NCI-H2227 (cell line): ENCODE data around the gene SYNJ2.

Experiments
- DNase-seq: peaks from one replicate; lab custom pipeline; 2025; ENCODE audit not compliant: unreplicated experiment; lab: John Stamatoyannopoulos, UW

Gene SYNJ2

GRCh38 chr6:158010591-158011477, 29.2 kb downstream of the SYNJ2 start:
- DNase-seq: no peak

GRCh38 chr6:158011478-158011920, 29.8 kb downstream of the SYNJ2 start:
- DNase-seq: no peak

DNA sequence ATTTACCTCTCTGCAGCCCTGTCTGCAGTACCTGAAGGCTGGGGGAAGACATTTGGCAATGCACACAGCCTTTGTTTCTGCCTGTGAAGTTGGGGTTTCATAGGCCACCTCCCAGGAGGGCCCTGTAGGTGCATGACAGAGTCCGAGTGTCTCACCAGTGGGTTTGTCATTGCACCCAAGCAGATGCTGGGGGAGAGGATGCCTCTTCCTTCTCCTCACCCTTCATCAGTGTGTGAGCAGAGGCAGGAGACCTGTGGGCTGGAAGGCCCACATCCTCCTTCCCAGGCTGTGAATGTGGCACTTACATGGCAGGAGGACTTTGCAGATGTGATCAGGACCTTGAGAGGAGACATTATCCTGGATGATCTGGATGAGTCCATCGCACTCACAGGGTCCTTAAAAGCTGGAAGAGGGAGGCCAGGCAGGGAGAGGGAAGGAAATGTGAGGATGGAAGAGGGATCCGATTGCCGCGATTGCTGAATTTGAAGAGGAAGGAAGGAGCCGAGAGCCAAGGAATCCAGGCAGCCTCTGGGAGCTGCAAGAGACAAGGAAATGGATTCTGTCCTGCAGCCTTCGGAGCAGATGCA, 30.4 kb downstream of the SYNJ2 start:
- no peak for DNase-seq

DNA sequence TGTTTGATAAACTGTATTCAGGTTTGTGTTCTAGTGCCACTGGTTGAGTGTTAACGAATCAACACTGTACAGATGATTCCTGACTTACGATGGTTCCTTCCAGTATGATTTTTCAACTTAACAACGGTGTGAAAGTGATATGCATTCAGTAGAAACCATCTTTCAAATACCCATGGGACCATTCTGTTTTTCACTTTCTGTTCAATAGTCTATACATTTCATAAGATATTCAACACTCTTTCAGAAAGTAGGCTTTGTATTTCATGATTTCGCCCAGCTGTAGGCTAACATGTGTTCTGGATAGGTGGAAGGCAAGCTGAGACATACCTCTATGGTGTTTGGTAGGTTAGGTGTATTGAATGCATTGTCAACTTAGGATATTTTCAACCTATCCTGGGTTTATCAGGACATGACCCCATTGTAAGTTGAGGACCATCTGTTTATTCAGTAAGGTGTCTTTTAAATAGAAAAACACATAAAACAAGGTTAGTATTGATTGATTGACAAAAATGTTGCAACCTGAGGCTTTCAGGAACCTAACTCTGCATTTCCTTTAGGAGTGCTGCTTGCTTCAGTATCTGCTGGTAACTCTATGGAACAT, 32.3 kb downstream of the SYNJ2 start:
- no peak for DNase-seq

- DNase-seq: no peak
Observed at GRCh38 chr6:158014505-158015187, 33.0 kb downstream of the SYNJ2 start.

DNA sequence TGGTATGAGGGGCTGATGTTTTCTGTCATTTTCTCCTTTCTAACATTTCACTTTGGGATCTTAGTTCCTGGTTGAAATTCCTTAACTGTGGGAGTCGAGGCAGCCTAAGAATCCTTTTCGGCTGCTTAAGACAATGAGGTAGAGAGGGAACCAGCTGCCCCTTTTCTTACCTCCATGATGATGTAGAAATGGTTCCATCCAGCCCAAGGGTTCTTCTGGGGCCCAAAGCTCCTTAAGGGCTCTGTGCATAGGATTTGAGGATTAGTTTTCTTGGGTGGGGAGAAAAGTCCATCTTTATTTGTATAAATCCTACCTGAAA, 33.5 kb downstream of the SYNJ2 start:
- DNase-seq: no peak

- DNase-seq: no peak
Observed at GRCh38 chr6:158016571-158017383, 35.1 kb downstream of the SYNJ2 start.

GRCh38 chr6:158017621-158018040, 36.0 kb downstream of the SYNJ2 start:
- DNase-seq: no peak

GRCh38 chr6:158018041-158018771, 36.5 kb downstream of the SYNJ2 start:
- no peak for DNase-seq

DNA sequence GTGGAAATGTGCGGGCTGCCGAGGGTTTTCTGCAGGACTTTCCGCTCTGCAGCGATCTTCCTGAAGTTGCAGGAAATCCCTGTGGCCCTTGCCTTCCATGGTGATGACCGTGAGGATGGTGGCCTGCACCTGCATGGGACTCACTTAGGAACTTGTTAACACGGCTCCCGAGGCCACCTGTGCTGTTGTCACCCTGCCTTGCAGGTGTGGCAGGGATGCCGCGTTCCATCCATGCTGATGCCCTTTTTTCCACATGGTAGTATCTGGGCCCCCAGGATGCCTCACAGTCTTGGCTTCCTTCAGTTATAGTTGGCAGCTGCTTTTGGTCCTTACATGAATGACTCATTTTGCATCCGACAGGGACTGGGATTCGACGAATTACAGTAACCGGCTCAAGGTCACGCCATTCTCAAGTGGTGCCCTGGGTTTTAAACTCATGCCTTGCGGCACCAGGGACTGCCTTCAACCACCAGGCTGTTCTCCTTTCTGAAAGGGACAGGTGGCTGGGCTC, 37.2 kb downstream of the SYNJ2 start:
- DNase-seq: no peak

- no peak for DNase-seq
Observed at GRCh38 chr6:158019416-158019815, 37.8 kb downstream of the SYNJ2 start.

- DNase-seq: no peak
Observed at GRCh38 chr6:158020272-158020711, 38.6 kb downstream of the SYNJ2 start.

DNA sequence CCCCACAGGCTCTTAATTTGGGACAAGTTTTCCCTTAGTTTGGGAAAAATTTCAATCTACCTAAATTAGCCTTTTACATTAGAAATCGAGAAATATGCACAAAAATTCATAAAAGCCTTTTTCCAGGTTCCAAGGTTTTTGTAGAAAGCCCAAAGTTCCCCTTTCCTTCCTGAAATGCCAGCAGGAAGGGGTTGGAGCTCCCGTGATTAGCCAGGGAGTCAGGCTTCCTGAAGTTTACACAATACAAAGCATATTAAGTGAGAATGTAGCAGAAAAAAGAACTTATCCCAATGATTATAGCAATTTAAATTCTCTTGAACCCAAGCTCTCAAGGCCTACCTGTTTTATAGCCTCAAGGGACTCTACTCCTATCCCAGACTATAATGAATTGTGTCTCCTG, 39.1 kb downstream of the SYNJ2 start:
- DNase-seq: no peak

DNA sequence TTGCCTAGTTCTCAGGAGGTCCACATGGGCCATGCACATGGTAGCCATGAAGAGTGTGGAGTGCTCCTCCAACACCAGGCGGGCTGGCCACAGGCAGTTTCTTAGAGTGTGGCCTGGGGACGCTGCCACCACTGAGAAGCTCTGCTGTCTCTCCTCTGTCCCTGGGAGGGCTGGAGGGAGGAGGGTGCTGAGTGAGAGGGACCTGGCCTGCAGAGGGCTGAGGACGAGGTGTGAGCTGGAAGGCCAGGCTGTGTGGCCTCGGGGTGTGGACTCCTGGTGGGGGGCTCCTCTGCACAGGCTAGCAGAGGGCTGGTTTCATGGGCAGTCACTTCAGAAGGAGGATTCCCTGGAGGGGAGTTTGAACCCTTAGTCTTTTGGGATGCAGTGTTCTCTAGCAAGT, 39.7 kb downstream of the SYNJ2 start:
- DNase-seq: no peak

GRCh38 chr6:158021814-158022748, 40.4 kb downstream of the SYNJ2 start:
- no peak for DNase-seq

- DNase-seq: no peak
Observed at GRCh38 chr6:158022749-158023596, 41.3 kb downstream of the SYNJ2 start.

DNA sequence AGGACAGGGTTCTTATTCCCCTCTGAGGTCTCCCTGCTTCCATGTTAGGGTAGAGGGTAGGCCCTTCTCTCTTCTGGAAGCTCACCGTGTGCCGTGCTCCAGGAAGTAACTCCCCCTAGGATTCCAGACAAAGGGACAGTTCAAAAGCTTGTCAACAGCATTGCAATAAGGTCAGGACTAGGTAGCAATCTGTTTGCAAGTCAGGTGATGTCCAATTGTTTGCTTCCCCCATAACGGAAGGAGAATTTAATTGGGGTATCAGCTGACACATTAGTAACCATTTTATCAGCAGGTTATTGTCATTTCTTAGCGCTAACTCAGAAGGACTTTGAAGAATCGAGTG, 41.9 kb downstream of the SYNJ2 start:
- DNase-seq: no peak
